Stimulated activated CD4-positive, alpha-beta T cell treated with anti-CD3 and anti-CD28 coated beads, Interleukin-1b, Interleukin-23, amount 100 ng/mL, for 24 hours (primary cell): ENCODE data around the gene TNK2.
A peak's percentile ranks its signal among the peaks of the same experiment; 100 is the strongest.

Experiments
- DNase-seq, 4 experiments: peaks; one replicate each; pipeline ENCODE4 v3.0.0-alpha.2; 2020; ENCODE audit warnings: low read depth in 4 of 4, low spot score in 1 of 4

The TNK2 gene

DNA sequence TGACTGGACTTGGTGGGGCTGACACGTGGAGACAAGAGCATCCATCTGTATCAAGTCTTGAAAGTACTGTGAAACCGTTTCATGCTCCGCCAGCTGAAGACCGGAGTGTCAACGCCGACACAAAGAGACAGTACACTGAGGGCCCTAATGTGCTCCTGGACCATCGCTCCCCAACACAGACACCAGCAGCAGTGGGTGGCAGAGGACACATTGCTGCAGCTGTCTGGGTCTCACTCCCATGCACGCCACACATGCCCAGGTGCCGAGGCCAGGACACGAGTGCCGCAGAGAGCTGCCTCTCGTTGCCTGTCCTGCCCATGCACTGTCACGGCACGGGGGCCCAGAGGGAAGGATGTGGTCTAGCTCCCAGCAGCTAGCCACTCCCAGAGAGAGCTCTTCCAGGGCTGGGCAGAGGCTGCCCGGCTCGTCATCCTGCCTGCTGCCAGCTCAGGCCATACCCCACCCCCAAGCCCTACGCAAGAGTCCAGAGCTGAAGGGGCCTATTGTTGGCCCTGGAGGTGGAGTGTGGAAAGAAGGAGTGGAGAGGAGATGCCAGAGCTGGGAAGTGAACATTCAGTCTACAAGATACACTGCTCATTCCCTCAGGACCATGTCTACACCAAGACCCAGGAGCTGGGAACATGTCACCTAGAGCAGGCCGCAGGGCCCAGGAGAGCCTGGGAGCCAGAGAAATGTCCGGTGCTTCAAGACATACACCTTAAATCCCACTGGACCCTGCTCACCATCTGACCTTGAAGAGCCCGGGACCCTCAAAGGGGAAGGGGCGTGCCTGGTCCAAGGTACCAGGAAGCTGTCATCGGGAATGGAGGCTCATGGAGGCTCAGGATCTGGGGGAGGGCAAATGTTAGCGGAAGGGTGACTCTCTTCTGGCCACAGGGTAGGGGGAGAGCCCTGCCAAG lies 7.7 kb downstream of the TNK2 start:
- DNase-seq, result peak in 1 of 4 experiments; percentile 20

DNA sequence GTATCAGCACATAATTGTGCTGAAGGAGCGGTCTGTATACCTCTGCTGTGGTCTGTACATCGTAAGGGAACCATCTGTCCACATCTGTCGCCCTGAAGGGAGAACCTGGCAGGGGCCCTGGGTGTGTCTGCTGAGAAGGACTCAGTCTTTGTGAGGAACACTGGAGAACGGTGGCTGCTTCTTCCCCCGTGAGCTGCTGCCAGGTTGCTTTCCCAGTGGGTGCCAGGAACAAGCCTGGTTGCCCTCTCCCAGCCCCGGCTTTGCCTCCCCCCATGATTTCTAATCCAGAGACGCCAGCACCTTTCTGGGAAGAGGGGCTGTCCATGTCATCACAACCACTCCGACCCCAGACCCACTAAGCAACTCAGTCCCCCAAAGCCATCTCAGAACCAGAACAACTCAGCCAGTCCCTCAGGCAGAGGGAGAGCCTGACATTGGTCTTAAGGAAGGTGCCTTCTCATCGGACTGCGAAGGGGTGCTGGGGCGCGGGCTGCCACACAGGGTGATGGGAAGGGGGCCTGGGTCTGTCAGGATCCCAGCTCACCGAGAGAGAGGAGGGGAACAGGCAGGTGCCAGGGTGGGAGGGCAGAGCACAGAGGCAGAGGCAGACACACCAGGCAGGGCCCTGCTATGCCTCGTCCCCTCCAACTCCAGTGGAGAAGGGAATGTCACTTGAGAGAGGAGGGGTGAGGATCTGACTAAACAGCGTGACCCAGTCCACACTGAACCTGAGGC lies 8.5 kb downstream of the TNK2 start:
- no peak for DNase-seq

DNA sequence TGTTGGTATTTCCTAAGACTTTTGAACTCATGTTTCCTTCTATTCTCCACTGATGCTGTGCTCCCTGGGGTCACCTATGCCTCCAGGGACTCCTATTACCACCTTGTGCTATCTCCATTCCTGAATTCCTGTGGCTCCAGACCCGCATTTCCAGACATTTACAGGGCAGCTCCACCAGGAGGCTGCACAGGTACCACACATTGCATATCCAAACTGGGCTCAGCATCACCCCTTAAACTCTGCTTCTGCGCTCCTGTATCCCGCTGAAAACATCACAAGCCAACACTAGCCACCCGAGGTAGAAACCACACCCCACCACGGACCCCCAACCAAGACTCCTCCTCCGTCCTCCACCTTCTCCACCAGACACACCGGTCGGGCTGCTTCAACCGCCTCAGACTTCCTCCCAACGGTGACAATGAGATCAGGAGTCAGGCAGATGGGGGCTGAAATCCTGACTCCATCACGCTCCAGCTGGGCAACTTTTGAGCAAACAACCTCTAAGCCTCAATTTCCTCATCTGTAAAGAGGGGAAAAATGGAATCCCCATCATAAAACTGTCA lies 10.4 kb downstream of the TNK2 start:
- DNase-seq, result no peak

DNA sequence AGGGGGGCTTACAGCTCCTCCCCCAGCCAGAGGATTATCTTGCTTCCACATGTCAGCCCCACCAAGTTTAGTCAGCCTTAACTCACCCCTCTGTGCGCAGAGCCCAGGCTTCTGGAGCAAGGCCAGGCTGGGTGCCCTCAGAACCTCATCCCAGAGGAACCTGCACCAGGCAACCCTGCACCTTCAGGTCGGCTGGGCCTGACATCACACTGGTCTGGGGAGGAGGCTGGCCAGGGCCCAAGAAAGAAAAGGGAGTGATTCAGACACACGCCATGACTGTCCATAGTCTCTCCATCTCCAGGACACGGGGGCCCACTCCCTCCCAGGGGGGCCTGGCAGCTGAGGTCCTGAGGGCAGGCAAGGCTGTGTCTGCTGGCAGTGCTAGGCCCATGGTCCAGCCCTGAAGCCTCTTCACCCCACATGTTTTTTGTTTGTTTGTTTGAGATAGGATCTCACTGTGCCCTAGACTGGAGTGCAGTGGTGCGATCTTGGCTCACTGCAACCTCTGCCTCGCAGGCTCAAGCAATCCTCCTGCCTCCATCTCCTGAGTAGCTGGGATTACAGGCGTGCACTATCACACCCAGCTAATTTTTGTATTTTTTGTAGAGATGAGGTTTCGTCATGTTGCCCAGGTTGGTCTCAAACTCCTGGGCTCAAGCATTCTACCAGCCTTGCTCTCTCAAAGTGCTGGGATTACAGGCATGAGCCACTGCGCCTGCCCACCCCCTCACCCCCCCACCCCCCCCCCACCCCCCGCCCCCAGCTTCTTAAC lies 11.1 kb downstream of the TNK2 start:
- no peak for DNase-seq

DNA sequence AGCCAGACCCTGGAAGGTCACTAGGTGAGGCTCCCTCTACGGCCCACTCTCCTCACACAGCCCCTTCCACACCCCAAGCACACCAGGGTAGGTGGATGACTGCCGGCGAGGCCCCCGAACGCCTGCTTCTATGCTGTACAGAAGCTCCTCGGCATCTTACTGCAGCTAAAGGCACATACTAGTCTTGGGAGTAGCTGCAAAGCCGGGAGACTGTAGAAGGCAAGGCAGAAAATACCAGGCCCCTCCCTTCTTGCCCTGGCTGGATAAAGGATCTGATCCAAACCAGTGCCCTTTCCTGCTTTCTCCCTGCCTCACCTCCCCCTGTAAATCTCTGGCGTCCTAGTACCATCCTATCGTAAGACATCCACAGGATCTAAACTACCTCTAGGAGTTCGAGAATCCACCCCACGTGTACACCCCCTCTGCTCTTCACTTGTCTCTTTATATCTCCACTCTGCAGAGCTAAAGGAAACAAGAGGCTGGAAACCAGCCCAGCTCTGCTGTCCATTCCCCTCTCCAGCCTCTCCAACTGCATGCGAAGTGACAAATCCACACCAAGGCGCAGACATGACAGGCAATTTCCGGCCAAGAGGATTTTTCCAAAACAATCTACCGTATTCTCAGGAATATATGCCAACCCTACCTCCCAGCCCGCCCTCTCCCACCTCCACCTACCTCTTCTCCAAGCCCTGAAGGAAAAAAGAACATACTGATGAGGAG lies 11.8 kb downstream of the TNK2 start:
- no peak for DNase-seq

DNA sequence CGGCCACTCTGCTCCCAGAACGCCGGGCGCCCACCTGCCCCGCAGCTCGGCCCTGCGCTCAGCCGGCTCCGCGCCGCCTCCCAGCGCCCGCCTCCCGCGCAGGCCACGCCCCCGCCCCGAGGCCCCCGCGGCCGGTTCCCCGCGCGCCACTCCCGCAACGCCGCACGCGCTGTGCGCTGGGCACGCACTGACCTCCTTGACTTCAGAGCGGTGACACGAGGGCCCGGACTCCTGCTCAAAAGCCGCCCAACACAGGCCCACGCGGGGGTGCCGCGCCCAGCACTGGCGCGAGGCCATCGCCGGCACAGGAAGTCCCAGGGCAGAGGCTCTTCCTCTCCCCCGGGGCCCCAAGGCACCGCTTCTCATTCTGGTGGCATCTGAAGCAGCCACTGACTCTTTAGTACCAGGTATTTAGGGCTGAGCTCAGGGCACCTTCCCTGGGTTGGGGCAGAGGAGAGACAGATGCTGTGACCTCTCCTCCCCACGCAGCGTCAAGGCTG lies 12.4 kb downstream of the TNK2 start:
- peak in 2 of 4 experiments; percentile 30 to 48 for DNase-seq

DNA sequence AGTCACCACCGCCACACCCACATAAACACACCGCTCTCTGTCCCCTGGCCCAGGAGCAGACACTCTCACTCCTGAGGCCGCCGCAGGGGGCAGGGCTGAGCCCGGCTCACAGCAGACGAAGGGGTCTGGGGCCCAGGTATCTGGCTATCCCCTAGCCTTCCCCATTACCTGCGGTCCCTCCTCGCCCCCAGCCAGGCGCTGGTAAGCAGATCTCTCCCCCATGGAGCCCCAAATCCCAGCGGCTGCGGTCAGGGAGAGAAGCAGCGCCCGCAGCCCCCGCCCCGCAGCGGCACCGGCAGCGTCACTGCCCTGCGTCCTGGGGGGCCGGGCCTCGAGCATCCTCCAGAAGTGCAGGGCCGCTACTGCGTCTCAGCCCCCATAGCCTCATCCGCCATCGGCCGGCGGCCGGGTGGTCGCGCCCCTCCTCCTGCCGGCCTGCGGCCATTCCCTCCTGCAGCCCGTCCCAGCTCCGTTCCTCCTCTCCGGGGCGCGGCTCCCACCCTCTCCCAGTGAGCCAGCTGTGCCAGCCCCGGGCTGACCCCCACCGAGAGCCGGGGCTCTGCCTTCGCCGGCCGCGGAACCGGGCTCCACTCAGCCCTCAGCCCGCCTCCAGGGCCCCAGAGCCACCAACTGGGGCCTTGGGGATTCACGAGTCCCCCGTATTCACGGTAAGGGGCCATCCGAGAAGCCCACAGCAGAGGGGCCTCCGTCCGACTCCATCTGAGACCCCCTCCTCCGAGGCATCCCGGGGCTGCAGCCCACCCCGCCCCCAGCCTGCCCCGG lies 13.1 kb downstream of the TNK2 start:
- peak in 2 of 4 experiments; percentile 52 to 67 for DNase-seq

DNA sequence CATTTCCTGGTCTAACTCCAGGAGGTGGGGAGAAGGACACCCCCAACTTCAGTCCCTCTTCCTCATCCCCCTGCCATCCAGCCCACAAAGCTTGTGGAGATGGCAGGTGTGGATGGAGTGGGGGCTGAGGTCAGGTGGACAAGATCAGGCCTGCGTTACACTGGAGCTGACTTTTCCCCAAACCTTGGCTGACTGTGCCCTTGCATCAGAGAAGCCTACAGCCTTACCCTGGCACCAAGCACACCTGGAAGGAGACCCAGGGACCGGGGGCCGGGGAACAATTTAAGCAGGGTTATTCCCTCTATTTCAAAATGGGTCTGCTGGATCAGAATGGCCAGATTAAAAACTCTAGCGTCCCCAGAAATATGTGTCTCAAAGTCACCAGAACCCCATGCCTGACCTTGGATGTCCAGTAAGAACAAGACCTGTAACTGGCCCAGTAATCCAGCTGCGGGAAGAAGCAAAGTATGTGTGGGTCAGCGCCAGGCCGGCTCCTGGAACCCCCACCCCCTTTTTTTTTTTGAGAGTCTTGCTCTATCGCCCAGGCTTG lies 14.4 kb downstream of the TNK2 start:
- no peak for DNase-seq

DNA sequence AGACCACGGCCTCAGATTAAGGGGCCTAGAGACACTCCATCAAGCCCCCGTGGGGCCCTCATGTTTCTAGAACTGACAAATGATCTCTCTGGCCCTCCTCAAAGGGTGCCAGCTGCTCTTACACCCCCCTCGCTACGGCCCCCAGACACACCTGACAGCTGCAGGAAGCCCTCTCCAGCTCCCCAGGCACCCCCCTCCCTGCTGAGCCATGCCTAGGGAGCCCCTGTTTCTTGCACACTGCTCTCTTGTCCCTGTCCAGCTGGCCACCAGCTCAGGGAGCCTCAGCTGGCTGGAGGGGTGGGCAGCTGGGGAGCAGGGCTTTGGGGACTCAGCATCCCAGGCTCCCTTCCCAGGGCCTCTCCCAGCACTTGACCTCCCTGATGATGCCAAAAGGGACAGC lies 14.8 kb downstream of the TNK2 start:
- DNase-seq, result no peak

DNA sequence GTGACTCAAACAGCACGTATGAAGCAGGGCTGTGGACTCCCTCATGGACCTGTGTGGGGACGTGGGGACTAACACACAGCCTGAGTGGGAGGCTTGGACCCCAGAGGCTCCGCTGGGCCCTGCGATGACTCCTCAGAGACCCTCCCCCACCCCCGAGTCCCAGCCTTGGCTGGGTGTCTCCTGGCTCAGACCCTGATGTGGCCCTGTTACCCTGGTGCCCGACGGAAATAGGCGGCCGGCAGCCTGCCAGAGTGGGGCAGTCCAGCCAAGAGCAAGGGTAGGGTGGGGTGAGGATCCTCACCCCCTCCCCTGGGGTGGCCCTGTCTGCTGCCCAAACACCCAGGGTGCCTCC lies 15.3 kb downstream of the TNK2 start:
- DNase-seq, result no peak

DNA sequence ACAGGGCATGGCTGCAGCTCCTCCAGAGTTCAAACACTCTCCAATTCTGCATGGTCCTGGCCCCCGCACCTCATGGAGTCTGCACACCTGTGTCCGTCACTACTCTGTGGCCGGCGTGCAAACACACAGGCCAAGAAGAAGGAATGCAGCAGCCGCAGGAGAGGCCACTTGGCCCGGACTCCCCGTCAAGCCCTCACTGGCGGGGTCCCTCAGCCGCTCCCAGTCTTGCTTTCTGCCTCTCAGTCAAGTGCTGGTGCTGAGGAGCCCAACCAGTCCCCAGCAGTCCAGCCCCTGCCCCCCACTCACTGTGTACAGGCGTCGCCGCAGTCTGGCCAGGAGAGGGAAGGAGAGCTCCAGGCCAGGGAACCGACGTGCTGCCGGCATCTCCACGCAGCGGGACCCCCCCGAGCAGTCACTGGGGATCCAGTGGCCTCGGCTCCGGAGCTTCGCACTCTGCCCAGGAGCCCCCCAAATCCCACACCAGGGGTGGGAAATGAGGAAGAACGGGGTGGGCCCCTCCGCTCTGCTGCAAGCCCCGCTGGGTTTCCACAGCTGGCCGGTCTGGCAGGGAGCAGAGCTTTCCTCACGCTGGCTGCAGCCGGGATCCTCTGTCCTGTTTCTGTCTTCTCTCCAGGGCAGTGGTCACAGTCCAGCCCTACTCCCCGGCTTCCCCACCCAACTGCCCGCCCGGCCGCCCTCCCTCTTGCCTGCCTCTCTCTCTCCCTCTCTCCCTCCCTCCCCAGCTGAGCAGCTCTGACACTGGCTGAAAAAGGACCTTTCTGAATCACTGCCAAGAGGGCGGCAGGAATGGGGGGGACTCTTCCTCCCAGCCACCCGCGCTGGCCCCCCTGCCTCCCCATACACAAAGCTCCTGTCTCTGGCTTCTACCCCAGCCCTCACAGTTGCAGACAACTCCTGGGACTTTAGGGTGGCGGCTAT lies 16.0 kb downstream of the TNK2 start:
- DNase-seq, result no peak

DNA sequence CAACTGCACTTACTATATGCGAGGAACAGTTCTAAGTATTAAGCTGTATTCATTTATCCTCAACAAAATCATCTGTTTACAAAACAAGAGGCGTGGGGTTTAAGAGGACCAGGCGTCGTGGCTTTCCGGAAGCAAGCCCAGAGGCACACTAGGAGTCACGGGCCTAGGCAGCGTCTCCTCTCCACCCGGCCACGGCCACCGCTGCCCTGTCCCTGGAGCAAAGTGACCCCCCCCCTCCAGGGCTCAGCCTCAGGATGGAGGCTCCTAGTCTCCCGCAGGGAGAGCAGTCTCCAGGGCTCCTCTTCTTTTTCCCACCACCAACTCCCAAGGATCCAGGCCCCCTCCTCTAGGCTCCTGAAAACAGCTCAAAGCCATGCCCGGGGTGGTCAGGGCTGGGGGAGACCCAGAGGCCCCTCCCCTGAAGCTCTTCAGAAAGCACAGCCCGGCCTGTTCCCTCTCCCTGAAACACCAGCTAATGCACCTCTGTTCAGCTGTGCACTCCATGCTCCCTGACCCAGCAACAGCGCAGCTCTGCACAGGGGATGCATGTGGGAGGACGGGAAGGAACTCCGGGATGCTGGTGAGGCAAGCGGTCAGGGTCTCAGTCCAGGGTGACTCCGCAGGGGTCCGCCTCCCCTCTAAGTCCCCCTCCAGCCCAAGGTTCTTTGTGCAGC lies 16.8 kb downstream of the TNK2 start:
- no peak for DNase-seq

DNA sequence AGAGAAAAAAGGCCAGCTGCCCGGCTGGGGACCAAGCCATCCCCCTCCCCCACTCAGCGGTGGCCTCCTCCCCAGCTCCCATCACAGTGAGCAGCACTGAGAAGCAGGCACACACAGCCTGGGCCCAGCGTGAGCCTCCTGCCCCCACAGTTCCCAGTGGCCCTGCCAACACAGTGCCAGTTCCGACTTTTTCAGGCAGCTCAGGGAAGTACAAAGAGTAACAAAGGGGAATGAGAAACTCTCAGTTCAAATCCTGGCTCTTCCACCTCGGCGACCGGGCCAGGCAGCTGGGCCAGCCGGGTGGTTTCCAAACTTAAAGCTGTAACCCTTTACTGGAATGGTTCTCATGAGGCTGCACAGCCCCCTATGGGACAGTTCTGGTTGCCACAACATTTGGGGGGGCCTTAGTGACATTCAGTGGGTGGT lies 18.5 kb downstream of the TNK2 start:
- DNase-seq, result no peak

DNA sequence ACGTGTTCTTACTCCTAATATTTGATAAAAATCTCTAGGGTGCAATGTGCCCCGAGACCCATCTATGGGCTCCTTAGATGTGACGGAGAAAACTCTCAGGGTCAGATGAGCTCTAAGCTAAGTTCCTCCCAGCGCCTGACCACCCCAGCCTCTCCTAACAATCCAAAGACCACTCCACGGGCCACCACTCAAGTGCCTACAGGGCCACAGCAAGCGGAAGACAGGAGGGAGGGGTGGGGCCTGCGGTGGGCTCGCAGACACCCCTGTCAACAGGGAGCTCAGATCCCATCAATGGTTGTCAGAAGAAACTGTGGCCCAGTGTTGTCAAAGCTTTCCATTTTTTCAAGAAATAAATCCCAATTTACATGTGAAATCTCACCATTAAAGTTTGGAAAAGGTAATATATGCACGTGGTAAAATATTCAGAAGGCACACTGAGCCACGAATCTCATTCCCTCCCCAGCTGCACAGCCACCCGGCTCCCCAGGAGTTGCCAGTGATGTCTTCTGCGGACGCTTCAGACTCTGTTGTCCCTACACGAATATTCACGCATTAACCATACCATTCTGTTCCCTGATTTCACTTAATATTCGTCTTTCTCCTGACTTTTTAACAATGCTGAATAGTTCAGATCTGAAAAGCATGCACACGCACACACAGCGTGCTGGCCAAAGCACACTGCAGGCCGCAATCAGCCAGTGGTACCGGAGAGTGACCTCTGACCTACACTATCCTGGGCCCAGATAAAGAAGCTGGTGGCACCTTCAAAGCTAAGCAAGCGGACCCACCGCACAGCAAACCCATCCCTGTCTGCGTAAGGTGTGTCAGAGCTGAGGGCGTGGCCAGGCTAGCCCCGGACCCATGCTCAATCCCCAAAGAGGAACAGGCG lies 19.1 kb downstream of the TNK2 start:
- no peak for DNase-seq

DNA sequence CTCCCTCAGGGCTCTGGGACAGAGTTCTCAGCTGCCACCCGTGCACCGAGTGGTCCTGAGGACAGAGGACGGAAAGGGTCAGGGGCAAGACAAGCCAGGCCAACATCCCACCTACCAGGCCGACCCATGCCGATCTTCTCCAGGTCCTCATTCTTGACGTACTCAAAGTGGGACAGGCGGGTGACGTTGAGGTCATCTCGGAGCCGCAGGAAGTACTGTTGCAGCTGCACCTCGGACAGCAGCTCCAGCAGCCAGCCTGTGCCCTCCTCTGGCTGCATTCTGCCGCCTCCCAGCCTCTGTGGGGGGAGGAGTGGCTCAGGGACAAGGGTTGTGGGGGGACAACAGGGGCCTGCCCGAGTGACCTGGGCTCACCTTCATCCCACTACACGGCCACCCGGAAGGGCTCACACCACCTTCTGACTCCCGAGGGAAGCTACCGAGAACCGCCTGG lies 20.0 kb downstream of the TNK2 start:
- no peak for DNase-seq

DNA sequence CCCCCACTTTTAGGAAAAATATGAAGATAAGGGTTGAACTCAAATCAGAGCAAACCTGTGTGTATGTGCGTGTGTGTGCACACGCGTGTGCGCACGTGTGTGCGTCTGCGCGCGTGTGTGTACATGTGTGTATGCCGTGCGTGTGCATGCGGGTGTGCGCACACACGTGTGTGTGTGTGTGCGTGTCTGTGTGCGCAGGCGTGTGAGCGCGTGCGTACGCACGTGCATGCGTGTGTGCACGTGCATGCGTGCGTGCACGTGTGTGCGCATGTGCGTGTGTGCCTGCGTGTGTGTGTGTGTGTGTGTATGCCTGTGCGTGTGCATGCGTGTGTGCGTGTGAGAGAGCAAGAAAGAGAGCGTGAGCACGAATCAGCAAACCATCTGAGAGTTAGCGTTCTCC lies 20.7 kb downstream of the TNK2 start:
- DNase-seq, result no peak
